ENCODE results near the gene PLS1. TPM values are rescaled to one million over a fixed set of nuclear protein-coding genes. Genes with fewer than 3 reads are reported as not detected.

PLS1 gene
- 0.33 and 0.87 TPM in 2 replicates for total RNA-seq

GRCh38 chr3:142595951-142596725 is at the start of gene PLS1:
TSS of gene PLS1 (plus strand) at chr3:142596393. CDS start at chr3:142664238, 67,845 bp downstream.

GRCh38 chr3:142578329-142579223 is 17.6 kb upstream of the PLS1 start, which contains the start of gene ATR:
TSS of gene ATR (minus strand) at chr3:142578733. CDS start at chr3:142578704, 29 bp downstream.

GRCh38 chr3:142723968-142724681 is 127.9 kb downstream of the PLS1 start, which contains the start of gene TRPC1:
TSS of gene TRPC1 (plus strand) at chr3:142724034. CDS start at chr3:142724560, 526 bp downstream.

Other genes starting within 250 kb of the PLS1 start
- gene XRN1, start 148.4 kb upstream of the PLS1 start, total RNA-seq, result 31.1 and 52.9 TPM in 2 replicates
- 19.4 and 29.4 TPM in 2 replicates for gene ATR, start 17.7 kb upstream of the PLS1 start, total RNA-seq
- 34.6 and 49.5 TPM in 2 replicates for gene TRPC1, start 127.6 kb downstream of the PLS1 start, total RNA-seq